MM.1S (cell line): ENCODE results near the gene CMIP.

Experiments
- DNase-seq: peaks from one replicate; pipeline ENCODE4 v3.0.0-alpha.2; 2015
- H2AFZ ChIP-seq: fragments of 300-600 bp; sonication (generic); 2 replicates; pipeline ENCODE4 v1.6.0; 2016; ENCODE audit warnings: antibody characterized with exemption, low read length
- H3F3A ChIP-seq: fragments of 300-600 bp; sonication (generic); 2 replicates; pipeline ENCODE4 v1.6.1; 2016; ENCODE audit warnings: mild to moderate bottlenecking, antibody characterized with exemption, low read length, moderate library complexity, mixed read lengths; ENCODE audit not compliant: insufficient read depth
- H3K27ac ChIP-seq: fragments of 300-600 bp; sonication (generic); 2 replicates; pipeline ENCODE4 v1.5.1; 2016; ENCODE audit warnings: mild to moderate bottlenecking, low read length
- H3K27me3 ChIP-seq: fragments of 300-600 bp; sonication (generic); replicated peaks from 2 replicates; pipeline ENCODE4 v1.6.0; 2016; ENCODE audit warnings: low read length; ENCODE audit not compliant: insufficient read depth
- H3K36me3 ChIP-seq: fragments of 300-600 bp; sonication (generic); replicated peaks from 2 replicates; pipeline ENCODE4 v1.6.1; 2016; ENCODE audit warnings: mild to moderate bottlenecking, low read length, mixed read lengths; ENCODE audit not compliant: insufficient read depth
- H3K4me1 ChIP-seq: fragments of 300-600 bp; sonication (generic); 2 replicates; pipeline ENCODE4 v1.6.1; 2016; ENCODE audit warnings: low read length, mixed read lengths
- H3K4me2 ChIP-seq: fragments of 300-600 bp; sonication (generic); 2 replicates; pipeline ENCODE4 v1.6.0; 2016; ENCODE audit warnings: low read depth, low read length
- H3K4me3 ChIP-seq: fragments of 300-600 bp; sonication (generic); 2 replicates; pipeline ENCODE4 v1.5.1; 2016; ENCODE audit warnings: low read length, mixed read lengths
- H3K79me2 ChIP-seq: fragments of 300-600 bp; sonication (generic); 2 replicates; pipeline ENCODE4 v1.6.1; 2016; ENCODE audit warnings: mixed run types, low read length, mixed read lengths
- H3K9ac ChIP-seq: fragments of 300-600 bp; sonication (generic); 2 replicates; pipeline ENCODE4 v1.6.1; 2016; ENCODE audit warnings: low read length, mixed read lengths
- H3K9me2 ChIP-seq: fragments of 300-600 bp; sonication (generic); replicated peaks from 2 replicates; pipeline ENCODE4 v1.6.1; 2016; ENCODE audit warnings: mild to moderate bottlenecking, low read length, mixed read lengths; ENCODE audit not compliant: insufficient read depth
- H3K9me3 ChIP-seq: fragments of 300-600 bp; sonication (generic); replicated peaks from 2 replicates; pipeline ENCODE4 v1.6.1; 2016; ENCODE audit warnings: mild to moderate bottlenecking, low read length, mixed read lengths; ENCODE audit not compliant: insufficient read depth
- H4K20me1 ChIP-seq: fragments of 300-600 bp; sonication (generic); 2 replicates; pipeline ENCODE4 v1.6.1; 2016; ENCODE audit warnings: mild to moderate bottlenecking, low read length, moderate library complexity, mixed read lengths; ENCODE audit not compliant: insufficient read depth
- EZH2 ChIP-seq: fragments of 300-600 bp; sonication (generic); optimal IDR thresholded peaks from 2 replicates; pipeline ENCODE3; 2017; ENCODE audit warnings: low read depth, mild to moderate bottlenecking, antibody characterized with exemption, low read length, mixed read lengths
- EZH2phosphoT487 ChIP-seq: fragments of 300-600 bp; sonication (generic); IDR thresholded peaks from 2 replicates; pipeline ENCODE4 v1.6.1; 2018; ENCODE audit warnings: antibody characterized with exemption, low read length
- TF ChIP-seq, protein P1 (sequence below): fragments of 300-600 bp; sonication (generic); IDR thresholded peaks from 2 replicates; pipeline ENCODE4 v1.5.1; 2016; ENCODE audit warnings: antibody characterized with exemption, low read length, mixed read lengths

The CMIP gene

GRCh38 chr16:81693041-81693743 lies 248.6 kb downstream of the CMIP start:
- no peak for DNase-seq
- Histone ChIP-seq H3F3A (no peaks in the 10 kb centered on the region), H3K9ac (no peak overlapping the region), H3K4me1 (no peaks in the 10 kb centered on the region), H3K27me3 (no peaks in the 10 kb centered on the region), H3K4me2 (no peak overlapping the region), H4K20me1 (no peaks in the 10 kb centered on the region), H3K79me2 (no peaks in the 10 kb centered on the region), H3K36me3 (no peaks in the 10 kb centered on the region), H3K27ac (no peak overlapping the region), H2AFZ (no peak overlapping the region), H3K9me2 (no peaks in the 10 kb centered on the region), H3K9me3 (no peaks in the 10 kb centered on the region), H3K4me3 (no peak overlapping the region)
- no peak for TF ChIP-seq EZH2phosphoT487
- TF ChIP-seq, protein P1, sequence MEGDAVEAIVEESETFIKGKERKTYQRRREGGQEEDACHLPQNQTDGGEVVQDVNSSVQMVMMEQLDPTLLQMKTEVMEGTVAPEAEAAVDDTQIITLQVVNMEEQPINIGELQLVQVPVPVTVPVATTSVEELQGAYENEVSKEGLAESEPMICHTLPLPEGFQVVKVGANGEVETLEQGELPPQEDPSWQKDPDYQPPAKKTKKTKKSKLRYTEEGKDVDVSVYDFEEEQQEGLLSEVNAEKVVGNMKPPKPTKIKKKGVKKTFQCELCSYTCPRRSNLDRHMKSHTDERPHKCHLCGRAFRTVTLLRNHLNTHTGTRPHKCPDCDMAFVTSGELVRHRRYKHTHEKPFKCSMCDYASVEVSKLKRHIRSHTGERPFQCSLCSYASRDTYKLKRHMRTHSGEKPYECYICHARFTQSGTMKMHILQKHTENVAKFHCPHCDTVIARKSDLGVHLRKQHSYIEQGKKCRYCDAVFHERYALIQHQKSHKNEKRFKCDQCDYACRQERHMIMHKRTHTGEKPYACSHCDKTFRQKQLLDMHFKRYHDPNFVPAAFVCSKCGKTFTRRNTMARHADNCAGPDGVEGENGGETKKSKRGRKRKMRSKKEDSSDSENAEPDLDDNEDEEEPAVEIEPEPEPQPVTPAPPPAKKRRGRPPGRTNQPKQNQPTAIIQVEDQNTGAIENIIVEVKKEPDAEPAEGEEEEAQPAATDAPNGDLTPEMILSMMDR, result no peak
- TF ChIP-seq EZH2, result no peak

DNA sequence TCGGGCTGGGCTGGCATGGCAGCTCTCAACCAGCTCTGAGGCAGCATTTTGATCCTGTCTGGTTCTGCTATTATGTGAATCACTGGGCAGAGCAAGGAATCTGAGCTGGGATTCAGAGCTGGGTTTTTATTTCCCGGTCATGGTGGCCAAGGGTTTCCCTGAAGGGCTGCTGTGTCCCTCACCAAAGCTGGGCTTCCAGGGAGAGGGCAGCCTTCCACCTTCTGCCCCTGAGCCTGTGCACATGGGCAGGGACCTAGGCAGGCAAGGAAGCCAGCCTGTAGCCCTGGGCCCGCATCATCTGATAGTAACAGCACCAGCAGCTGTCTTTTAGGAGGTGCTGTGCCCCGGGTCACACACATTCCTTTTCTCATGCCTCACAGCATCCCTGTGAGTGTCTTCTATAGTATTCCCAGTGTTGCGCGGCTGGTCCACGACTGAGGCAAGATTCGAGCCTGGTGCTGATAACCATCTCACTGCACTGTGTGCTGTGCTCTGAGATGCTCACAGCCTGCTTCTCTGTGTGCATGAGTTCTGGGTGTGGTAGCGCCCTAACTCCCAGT lies 249.2 kb downstream of the CMIP start:
- Histone ChIP-seq H3K9ac (no peak overlapping the region), H3K79me2 (no peaks in the 10 kb centered on the region)

DNA sequence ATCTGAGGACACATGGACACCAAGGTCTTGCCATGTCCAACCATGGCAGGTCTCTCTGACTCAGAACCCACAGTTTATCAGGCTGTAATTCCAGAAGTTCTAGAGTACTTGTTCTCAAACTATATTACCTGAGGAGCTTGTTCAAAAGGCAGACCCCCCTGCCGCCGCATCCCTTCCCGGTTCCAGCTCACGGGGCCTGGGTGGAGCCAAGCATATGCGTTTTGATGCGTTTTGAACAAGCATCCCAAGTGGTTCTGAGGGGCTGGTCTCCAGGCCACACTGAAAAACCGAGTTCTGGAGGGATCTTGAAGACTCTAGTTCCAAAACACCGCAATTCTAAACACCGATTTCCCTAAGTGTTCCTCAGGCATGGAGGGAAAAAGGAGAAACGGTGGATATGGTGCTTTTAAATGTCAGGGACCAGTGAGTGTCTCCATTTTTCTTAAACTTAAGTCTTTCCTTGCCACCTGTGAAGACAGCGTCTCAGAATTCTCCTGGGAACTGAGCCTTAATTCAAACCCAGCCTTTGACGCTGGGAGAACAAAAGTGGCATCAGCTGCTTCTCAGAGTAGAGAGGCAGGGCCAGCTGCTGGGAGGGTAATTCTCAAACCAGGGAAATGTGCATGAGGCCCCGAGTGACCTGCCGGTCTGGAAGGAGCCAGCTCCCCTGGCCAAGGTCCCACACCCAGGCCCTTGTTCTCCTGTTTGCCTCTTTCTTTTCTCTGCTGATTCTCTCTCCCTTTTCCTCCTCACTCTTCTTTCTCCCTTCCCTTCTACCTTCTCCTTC lies 250.1 kb downstream of the CMIP start:
- Histone ChIP-seq H3K4me1 (no peaks in the 10 kb centered on the region), H3F3A (no peaks in the 10 kb centered on the region), H3K36me3 (no peaks in the 10 kb centered on the region), H3K4me3 (no peak overlapping the region), H2AFZ (no peak overlapping the region), H3K27ac (no peak overlapping the region), H3K79me2 (no peaks in the 10 kb centered on the region), H4K20me1 (no peaks in the 10 kb centered on the region), H3K9me2 (no peaks in the 10 kb centered on the region), H3K4me2 (no peak overlapping the region), H3K9ac (no peak overlapping the region), H3K27me3 (no peaks in the 10 kb centered on the region), H3K9me3 (no peaks in the 10 kb centered on the region)
- no peak for DNase-seq
- TF ChIP-seq EZH2 (no peak), EZH2phosphoT487 (no peak)
- TF ChIP-seq, protein P1, result no peak

More for the DNA sequence above, 249.2 kb downstream of the CMIP start:
- Histone ChIP-seq H4K20me1 (no peaks in the 10 kb centered on the region), H3F3A (no peaks in the 10 kb centered on the region), H3K4me2 (no peak overlapping the region), H2AFZ (no peak overlapping the region), H3K27ac (no peak overlapping the region), H3K4me1 (no peaks in the 10 kb centered on the region), H3K4me3 (no peak overlapping the region), H3K27me3 (no peaks in the 10 kb centered on the region), H3K9me2 (no peaks in the 10 kb centered on the region), H3K9me3 (no peaks in the 10 kb centered on the region), H3K36me3 (no peaks in the 10 kb centered on the region)
- no peak for DNase-seq
- TF ChIP-seq EZH2 (no peak), EZH2phosphoT487 (no peak)
- TF ChIP-seq, protein P1, result no peak
